Activated CD8-positive, alpha-beta memory T cell treated with anti-CD3 and anti-CD28 coated beads for 24 hours (primary cell): ENCODE data around the gene KLHL17.
"Not testable (repeated sequence)": the region's sequence is repeated elsewhere in the genome, so short reads cannot be mapped to it uniquely, and the experiment has no call there.

Experiments used
- DNase-seq: peaks from one replicate; pipeline ENCODE4 v3.0.0-alpha.2; 2020

Gene KLHL17

GRCh38 chr1:1003618-1004419 is 43.4 kb downstream of the KLHL17 start:
- DNase-seq = no peak

GRCh38 chr1:1004420-1004779 is 44.0 kb downstream of the KLHL17 start:
- DNase-seq = no peak

DNA sequence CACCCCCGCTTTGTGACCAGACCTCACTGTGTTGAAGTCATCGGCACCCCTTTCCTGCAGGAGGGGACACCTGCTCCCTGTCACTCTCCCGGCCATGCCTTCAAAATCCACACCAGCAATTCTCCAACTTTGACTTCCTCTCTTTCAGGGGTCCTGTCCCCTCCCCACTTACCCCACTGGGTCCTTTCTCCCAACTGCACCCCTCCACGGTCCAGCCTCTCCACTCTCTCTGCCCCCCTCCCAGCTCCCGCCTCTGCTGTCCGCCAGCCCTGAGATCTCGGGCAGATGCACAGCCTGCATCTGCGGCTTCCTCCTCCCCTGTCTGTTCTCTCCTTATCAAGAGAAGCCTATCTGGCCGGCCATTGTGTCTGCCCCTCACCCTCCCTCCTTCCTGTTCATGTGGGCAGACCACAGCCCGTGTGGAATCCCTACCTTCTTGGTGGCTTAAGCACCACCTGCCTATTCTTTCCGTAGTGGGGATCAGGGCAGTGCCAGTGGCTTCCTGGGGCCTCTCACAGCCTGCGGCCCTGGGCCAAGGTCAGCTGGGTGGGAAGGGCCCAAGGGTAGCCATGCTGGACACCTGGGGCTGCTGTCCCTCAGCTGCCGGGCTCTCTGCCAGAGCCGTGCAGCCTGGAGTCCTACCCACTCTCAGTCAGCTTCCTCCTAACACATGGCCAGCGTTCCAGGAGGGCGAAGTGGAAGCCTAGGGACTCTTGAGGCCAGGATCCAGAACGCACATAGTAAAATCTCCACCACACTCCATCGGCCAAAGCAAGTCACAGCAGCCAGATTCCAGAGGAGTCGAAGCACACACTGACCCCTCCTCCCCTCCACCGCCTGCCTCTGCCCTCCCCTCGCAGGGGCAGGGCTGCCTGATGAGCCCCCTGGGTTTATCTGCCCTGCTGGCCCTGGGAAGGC is 44.7 kb downstream of the KLHL17 start:
- DNase-seq = peak; percentile 59

GRCh38 chr1:1005774-1006304 is 45.5 kb downstream of the KLHL17 start:
- no peak for DNase-seq

GRCh38 chr1:1006305-1007159 is 46.1 kb downstream of the KLHL17 start:
- no peak for DNase-seq

DNA sequence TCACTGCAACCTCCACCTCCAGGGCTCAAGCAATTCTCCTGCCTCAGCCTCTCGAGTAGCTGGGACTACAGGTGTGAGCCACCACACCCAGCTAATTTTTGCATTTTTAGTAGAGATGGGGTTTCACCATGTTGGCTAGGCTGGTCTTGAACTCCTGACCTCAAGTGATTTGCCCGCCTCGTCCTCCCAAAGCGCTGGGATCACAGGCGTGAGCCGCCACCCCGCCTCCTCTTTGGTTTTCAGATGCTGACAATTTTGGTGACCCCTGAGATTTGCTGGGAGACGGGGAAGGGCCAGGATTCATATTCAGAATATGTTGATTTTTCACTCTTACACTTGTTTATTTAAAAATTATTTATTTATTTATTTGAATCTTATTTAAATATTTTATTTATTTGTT is 49.7 kb downstream of the KLHL17 start:
- not testable (repeated sequence) for DNase-seq

DNA sequence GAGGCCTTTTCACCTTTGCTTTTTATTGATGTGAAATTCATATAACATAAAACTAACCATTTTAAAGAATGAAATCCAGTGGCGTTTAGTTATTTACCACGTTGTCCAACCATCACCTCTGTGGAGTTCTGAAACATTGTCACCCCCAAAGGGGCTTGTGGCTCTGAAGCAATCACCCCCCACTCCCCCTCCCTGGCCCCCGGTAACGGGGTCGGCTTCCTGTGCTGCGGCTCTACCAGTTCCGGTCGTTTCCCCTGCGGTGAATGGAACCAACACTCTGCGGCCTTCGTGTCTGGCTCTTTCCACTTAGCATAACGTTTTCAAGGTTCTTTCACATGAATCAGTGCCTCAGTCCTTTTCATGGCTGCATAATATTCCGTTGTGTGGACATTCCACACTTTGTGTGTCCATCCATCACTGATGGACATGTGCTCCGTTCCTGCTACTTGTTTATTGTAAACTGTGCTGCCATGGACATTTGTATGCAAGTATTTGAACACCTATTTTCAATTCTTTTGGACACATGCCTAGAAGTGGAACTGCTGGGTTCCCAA is 51.1 kb downstream of the KLHL17 start:
- no peak for DNase-seq

GRCh38 chr1:1012736-1013104 is 52.3 kb downstream of the KLHL17 start:
- not testable (repeated sequence) for DNase-seq

- peak; percentile 91 for DNase-seq
Measured at GRCh38 chr1:1013105-1013921, 52.9 kb downstream of the KLHL17 start, which contains the start of gene ISG15. TSS of gene ISG15 (plus strand) at chr1:1013497. CDS start at chr1:1013574, 77 bp downstream.

GRCh38 chr1:1013922-1014648 is 53.7 kb downstream of the KLHL17 start:
- DNase-seq = peak; percentile 68

DNA sequence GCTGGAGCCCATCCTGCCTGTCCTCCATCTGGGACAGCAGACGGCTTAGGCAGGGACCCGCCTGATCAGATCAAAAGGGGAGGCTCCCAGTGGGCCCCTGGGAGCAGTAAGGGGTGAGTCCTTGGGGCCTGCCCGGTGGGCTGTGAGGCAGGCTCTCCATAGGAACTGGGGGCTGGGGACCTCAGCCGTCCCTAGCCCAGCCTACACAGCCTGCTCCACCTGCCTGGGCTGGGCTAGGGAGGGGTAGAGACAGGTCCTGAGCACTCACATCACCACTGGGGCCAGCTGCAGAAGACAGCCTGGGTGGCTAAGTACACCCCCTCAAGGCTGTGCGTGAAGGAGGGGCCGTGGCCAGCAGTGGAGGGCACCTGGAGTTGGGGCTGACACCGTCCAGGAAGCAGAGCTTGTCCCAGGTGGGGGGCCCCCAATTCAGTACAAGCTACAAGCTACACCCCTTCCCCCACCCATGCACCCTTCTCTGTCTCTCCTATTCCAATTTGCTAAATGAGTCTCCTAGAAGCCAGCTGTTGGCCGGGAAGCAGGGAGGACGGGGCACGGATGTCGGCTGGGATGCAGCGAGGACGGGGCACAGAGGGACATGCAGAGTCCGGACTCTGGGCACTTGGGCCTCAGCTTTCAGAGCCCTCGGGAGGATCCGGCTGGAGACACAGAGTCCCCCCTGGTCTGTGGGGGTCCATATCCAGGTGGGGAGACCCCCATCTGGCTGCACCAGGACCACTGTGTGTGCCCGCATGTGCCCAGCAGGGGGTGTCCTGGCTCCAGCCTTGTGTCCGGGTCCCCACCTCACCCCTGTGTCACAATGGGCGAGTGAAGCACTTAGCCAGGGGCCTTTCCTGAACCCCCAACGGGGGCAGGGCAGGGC is 54.7 kb downstream of the KLHL17 start:
- DNase-seq = no peak
